H54 (cell line): ENCODE data around the gene CNTN4.

ENCODE experiments used
- DNase-seq: peaks from one replicate; pipeline ENCODE4 v3.0.0; 2011; ENCODE audit warnings: low spot score, mixed read lengths; ENCODE audit not compliant: insufficient read length
- FAIRE-seq: peaks from 3 replicates; lab custom pipeline; 2011; peaks lifted over from hg19 to GRCh38; lab: Jason Lieb, UNC
- POLR2A ChIP-seq: IDR thresholded peaks from 2 replicates; pipeline ENCODE4 v1.6.1; 2011; ENCODE audit warnings: low read depth, mild to moderate bottlenecking, low read length

CNTN4 gene

GRCh38 chr3:2735392-2735894, 636.8 kb downstream of the CNTN4 start:
- FAIRE-seq (no peak), DNase-seq (no peak)
- no peak for TF ChIP-seq POLR2A

GRCh38 chr3:2741516-2741915, 642.9 kb downstream of the CNTN4 start:
- TF ChIP-seq POLR2A, result no peak
- no peak for FAIRE-seq
- no peak for DNase-seq

- no peak for DNase-seq
- FAIRE-seq, result no peak
- no peak for TF ChIP-seq POLR2A
Measured at GRCh38 chr3:2765002-2765579, 666.4 kb downstream of the CNTN4 start.

GRCh38 chr3:2770451-2770850, 671.8 kb downstream of the CNTN4 start:
- DNase-seq (no peak), FAIRE-seq (no peak)
- no peak for TF ChIP-seq POLR2A

GRCh38 chr3:2771193-2771592, 672.5 kb downstream of the CNTN4 start:
- DNase-seq (no peak), FAIRE-seq (no peak)
- TF ChIP-seq POLR2A, result no peak

GRCh38 chr3:2771741-2772140, 673.1 kb downstream of the CNTN4 start:
- TF ChIP-seq POLR2A, result no peak
- FAIRE-seq (no peak), DNase-seq (no peak)

GRCh38 chr3:2772803-2773202, 674.1 kb downstream of the CNTN4 start:
- TF ChIP-seq POLR2A, result no peak
- FAIRE-seq (no peak), DNase-seq (no peak)

- no peak for DNase-seq
- FAIRE-seq, result no peak
- TF ChIP-seq POLR2A, result no peak
Measured at GRCh38 chr3:2774481-2775249, 676.0 kb downstream of the CNTN4 start.

- TF ChIP-seq POLR2A, result no peak
- no peak for FAIRE-seq
- DNase-seq, result no peak
Measured at GRCh38 chr3:2783261-2783660, 684.6 kb downstream of the CNTN4 start.

GRCh38 chr3:2784627-2785026, 686.0 kb downstream of the CNTN4 start:
- FAIRE-seq (no peak), DNase-seq (no peak)
- TF ChIP-seq POLR2A, result no peak

- no peak for TF ChIP-seq POLR2A
- FAIRE-seq, result no peak
- no peak for DNase-seq
Measured at GRCh38 chr3:2790266-2790815, 691.7 kb downstream of the CNTN4 start.

- DNase-seq, result no peak
- FAIRE-seq, result no peak
- no peak for TF ChIP-seq POLR2A
Measured at GRCh38 chr3:2792432-2792831, 693.8 kb downstream of the CNTN4 start.

- DNase-seq (no peak), FAIRE-seq (no peak)
- TF ChIP-seq POLR2A, result no peak
Measured at GRCh38 chr3:2793987-2794386, 695.3 kb downstream of the CNTN4 start.

GRCh38 chr3:2802429-2802828, 703.8 kb downstream of the CNTN4 start:
- no peak for FAIRE-seq
- DNase-seq, result no peak
- no peak for TF ChIP-seq POLR2A
